GM18505 (cell line): ENCODE measurements around the gene SAMD10.
"Not testable (repeated sequence)": the region's sequence is repeated elsewhere in the genome, so short reads cannot be mapped to it uniquely, and the experiment has no call there.

Experiments
- ATAC-seq: cut with Tn5 transposase; IDR thresholded peaks from one replicate; pipeline ENCODE4 v1.9.1; 2021; ENCODE audit not compliant: unreplicated experiment
- POLR2A ChIP-seq: IDR thresholded peaks from 4 replicates; pipeline ENCODE4 v1.6.1; 2011; ENCODE audit warnings: borderline replicate concordance; ENCODE audit not compliant: insufficient read depth, insufficient read length; ENCODE audit errors: extremely low read depth

SAMD10 gene

GRCh38 chr20:63979557-63980316 is at the start of gene SAMD10:
SAMD10 (minus strand) TSS chr20:63979642; CDS start chr20:63979467, 175 bp downstream.
- ATAC-seq: peak; percentile 27
- TF ChIP-seq POLR2A: peak; percentile 56

GRCh38 chr20:64027981-64028685 is 48.7 kb upstream of the SAMD10 start:
- no peak for ATAC-seq
- TF ChIP-seq POLR2A: no peak

- ATAC-seq: no peak
These were observed 46.5 kb upstream of the SAMD10 start for GRCh38 chr20:64025826-64026412.

GRCh38 chr20:64025101-64025825 is 45.8 kb upstream of the SAMD10 start:
- ATAC-seq: no peak
- no peak for TF ChIP-seq POLR2A

More at GRCh38 chr20:64025826-64026412, 46.5 kb upstream of the SAMD10 start:
- no peak for TF ChIP-seq POLR2A

- no peak for ATAC-seq
- TF ChIP-seq POLR2A: no peak
These were observed 44.9 kb upstream of the SAMD10 start for GRCh38 chr20:64024141-64024990.

GRCh38 chr20:64023361-64024140 is 44.1 kb upstream of the SAMD10 start:
- TF ChIP-seq POLR2A: no peak
- ATAC-seq: no peak

GRCh38 chr20:64022671-64023360 is 43.4 kb upstream of the SAMD10 start:
- no peak for ATAC-seq
- no peak for TF ChIP-seq POLR2A

GRCh38 chr20:64021124-64021975 is 41.9 kb upstream of the SAMD10 start:
- ATAC-seq: no peak
- TF ChIP-seq POLR2A: no peak

GRCh38 chr20:64015635-64016034 is 36.2 kb upstream of the SAMD10 start:
- no peak for ATAC-seq

GRCh38 chr20:64012385-64013154 is 33.1 kb upstream of the SAMD10 start:
- not testable (repeated sequence) for ATAC-seq

More at GRCh38 chr20:64015635-64016034, 36.2 kb upstream of the SAMD10 start:
- no peak for TF ChIP-seq POLR2A

GRCh38 chr20:64011366-64011779 is 31.9 kb upstream of the SAMD10 start:
- ATAC-seq: no peak
- TF ChIP-seq POLR2A: no peak
